ENCODE results near the gene FADS3. TPM values are rescaled to one million over a fixed set of nuclear protein-coding genes. Genes with fewer than 3 reads are reported as not detected.

Gene FADS3
- total RNA-seq (2014; rRNA removed; shearing (Covaris generic)) = 44.4 and 47.1 TPM in 2 replicates

GRCh38 chr11:61891331-61892084, at the start of gene FADS3:
Gene FADS3 (minus strand): TSS chr11:61891545. CDS start chr11:61891381, 164 bp downstream.
- in situ Hi-C loops (cut with HindIII; ENCODE audit: low sequenced_read_pairs) = no loop called here

GRCh38 chr11:61940466-61940865, 49.1 kb upstream of the FADS3 start:
- DNase-seq (ENCODE audit: low spot score) = no peak
- in situ Hi-C loops (cut with HindIII; ENCODE audit: low sequenced_read_pairs) = no loop called here

More at GRCh38 chr11:61891331-61892084, at the start of gene FADS3:
- peak; percentile 62 for DNase-seq (ENCODE audit: low spot score)

GRCh38 chr11:61935861-61936260, 44.5 kb upstream of the FADS3 start:
- DNase-seq (ENCODE audit: low spot score) = no peak

GRCh38 chr11:61930933-61931332, 39.6 kb upstream of the FADS3 start:
- in situ Hi-C loops (cut with HindIII; ENCODE audit: low sequenced_read_pairs) = no loop called here
- DNase-seq (ENCODE audit: low spot score) = no peak

More at GRCh38 chr11:61935861-61936260, 44.5 kb upstream of the FADS3 start:
- in situ Hi-C loops (cut with HindIII; ENCODE audit: low sequenced_read_pairs) = no loop called here

GRCh38 chr11:61928606-61929005, 37.3 kb upstream of the FADS3 start:
- in situ Hi-C loops (cut with HindIII; ENCODE audit: low sequenced_read_pairs) = no loop called here
- DNase-seq (ENCODE audit: low spot score) = no peak

- in situ Hi-C loops (cut with HindIII; ENCODE audit: low sequenced_read_pairs) = no loop called here
- DNase-seq (ENCODE audit: low spot score) = no peak
Observed at GRCh38 chr11:61927501-61927900, 36.2 kb upstream of the FADS3 start.

GRCh38 chr11:61926235-61926634, 34.9 kb upstream of the FADS3 start:
- in situ Hi-C loops (cut with HindIII; ENCODE audit: low sequenced_read_pairs) = no loop called here
- no peak for DNase-seq (ENCODE audit: low spot score)

- in situ Hi-C loops (cut with HindIII; ENCODE audit: low sequenced_read_pairs) = no loop called here
- DNase-seq (ENCODE audit: low spot score) = no peak
Observed at GRCh38 chr11:61925736-61926135, 34.4 kb upstream of the FADS3 start.

- DNase-seq (ENCODE audit: low spot score) = no peak
- in situ Hi-C loops (cut with HindIII; ENCODE audit: low sequenced_read_pairs) = no loop called here
Observed at GRCh38 chr11:61924064-61924455, 32.7 kb upstream of the FADS3 start.

GRCh38 chr11:61923166-61924063, 32.1 kb upstream of the FADS3 start:
- in situ Hi-C loops (cut with HindIII; ENCODE audit: low sequenced_read_pairs) = no loop called here
- DNase-seq (ENCODE audit: low spot score) = no peak

- in situ Hi-C loops (cut with HindIII; ENCODE audit: low sequenced_read_pairs) = no loop called here
- no peak for DNase-seq (ENCODE audit: low spot score)
Observed at GRCh38 chr11:61922539-61922938, 31.2 kb upstream of the FADS3 start.

- in situ Hi-C loops (cut with HindIII; ENCODE audit: low sequenced_read_pairs) = no loop called here
- no peak for DNase-seq (ENCODE audit: low spot score)
Observed at GRCh38 chr11:61921446-61921845, 30.1 kb upstream of the FADS3 start.

- DNase-seq (ENCODE audit: low spot score) = no peak
- in situ Hi-C loops (cut with HindIII; ENCODE audit: low sequenced_read_pairs) = no loop called here
Observed at GRCh38 chr11:61919705-61920631, 28.6 kb upstream of the FADS3 start.

GRCh38 chr11:61918938-61919704, 27.8 kb upstream of the FADS3 start:
- DNase-seq (ENCODE audit: low spot score) = no peak
- in situ Hi-C loops (cut with HindIII; ENCODE audit: low sequenced_read_pairs) = no loop called here

GRCh38 chr11:61918251-61918937, 27.0 kb upstream of the FADS3 start:
- no peak for DNase-seq (ENCODE audit: low spot score)
- in situ Hi-C loops (cut with HindIII; ENCODE audit: low sequenced_read_pairs) = no loop called here

- in situ Hi-C loops (cut with HindIII; ENCODE audit: low sequenced_read_pairs) = no loop called here
- no peak for DNase-seq (ENCODE audit: low spot score)
Observed at GRCh38 chr11:61917334-61918109, 26.2 kb upstream of the FADS3 start, which contains the start of gene RAB3IL1. Gene RAB3IL1 (minus strand): TSS chr11:61917566. CDS start chr11:61917367, 199 bp downstream.

GRCh38 chr11:61916737-61917333, 25.5 kb upstream of the FADS3 start:
- DNase-seq (ENCODE audit: low spot score) = no peak
- in situ Hi-C loops (cut with HindIII; ENCODE audit: low sequenced_read_pairs) = no loop called here
